Endothelial cell of umbilical vein (primary cell): ENCODE measurements around the gene AGXT. TPM values are rescaled to one million over a fixed set of nuclear protein-coding genes. Genes with fewer than 3 reads are reported as not detected.

ENCODE experiments used
- BruUV-seq: library from RNA; stranded (reverse); fragments of 400-500 nt; replicated peaks from 2 replicates; lab custom pipeline; 2021; lab: Mats Ljungman, UMichigan
- CTCF ChIA-PET: fragments of 300-600, 350-600 bp; sonication (Branson Sonifier 250); formaldehyde crosslinking; loops from one replicate; lab custom pipeline; 2021; ENCODE audit warnings: antibody characterized with exemption, inconsistent platforms; lab: Charles Lee
- POLR2A ChIA-PET: fragments of 300-600, 350-600 bp; sonication (Branson Sonifier 250); formaldehyde crosslinking; loops from one replicate; lab custom pipeline; 2021; ENCODE audit warnings: antibody characterized with exemption, inconsistent platforms; lab: Charles Lee
- DNase-seq: peaks from one replicate; pipeline ENCODE4 v3.0.0-alpha.2; 2011; ENCODE audit warnings: low read depth, low spot score
- FAIRE-seq: peaks from 2 replicates; lab custom pipeline; 2011; peaks lifted over from hg19 to GRCh38; lab: Jason Lieb, UNC
- H2AFZ ChIP-seq: 2 replicates; pipeline ENCODE4 v1.6.0; 2012; ENCODE audit warnings: low read depth, low read length, control low read depth, inconsistent platforms
- H3K27ac ChIP-seq: 2 replicates; pipeline ENCODE4 v1.5.1; 2011; ENCODE audit warnings: low read depth, mild to moderate bottlenecking, control low read depth, low read length, moderate library complexity; ENCODE audit not compliant: insufficient read depth
- H3K27me3 ChIP-seq, 2 experiments: 2 replicates each; pipeline versions ENCODE4 v1.6.0 to v1.6.1; 2011; ENCODE audit warnings: low read length in 2 of 2, mixed read lengths in 1 of 2; ENCODE audit not compliant: control insufficient read depth in 2 of 2, insufficient read depth in 2 of 2
- H3K36me3 ChIP-seq, 2 experiments: 2 replicates in 1 of 2; 3 replicates in 1 of 2; pipeline ENCODE4 v1.5.1; 2011; ENCODE audit warnings: low read length in 2 of 2, mild to moderate bottlenecking in 1 of 2, moderate library complexity in 1 of 2; ENCODE audit not compliant: control insufficient read depth in 2 of 2, insufficient read depth in 2 of 2; ENCODE audit errors: extremely low read depth in 1 of 2
- H3K4me1 ChIP-seq: 3 replicates; pipeline ENCODE4 v1.5.1; 2011; ENCODE audit warnings: mild to moderate bottlenecking, low read length; ENCODE audit not compliant: control insufficient read depth, insufficient read depth; ENCODE audit errors: extremely low read depth
- H3K4me2 ChIP-seq: 2 replicates; pipeline ENCODE4 v1.6.1; 2011; ENCODE audit warnings: low read length, control low read depth, mixed read lengths; ENCODE audit not compliant: insufficient read depth
- H3K4me3 ChIP-seq, 3 experiments: fragments of 200-600 bp in 1 of 3; sonication (generic), shearing (Covaris generic) in 1 of 3; replicated peaks in 1 of 3; 2 replicates each; pipeline ENCODE4 v1.5.1; 2011 to 2016; ENCODE audit warnings: control low read depth in 3 of 3, low read length in 3 of 3, mild to moderate bottlenecking in 2 of 3, inconsistent platforms in 1 of 3, low read depth in 1 of 3, moderate library complexity in 1 of 3; ENCODE audit not compliant: insufficient read depth in 1 of 3
- H3K79me2 ChIP-seq: 2 replicates; pipeline ENCODE4 v1.6.0; 2012; ENCODE audit warnings: low read length, inconsistent platforms; ENCODE audit not compliant: control insufficient read depth, insufficient read depth
- H3K9ac ChIP-seq: replicated peaks from 2 replicates; pipeline ENCODE3; 2011; ENCODE audit warnings: low read length, control low read depth; ENCODE audit not compliant: insufficient read depth; ENCODE audit errors: extremely low read depth
- H3K9me1 ChIP-seq: replicated peaks from 3 replicates; pipeline ENCODE4 v1.6.0; 2011; ENCODE audit warnings: mild to moderate bottlenecking, low read length; ENCODE audit not compliant: control insufficient read depth, insufficient read depth; ENCODE audit errors: extremely low read depth
- H3K9me3 ChIP-seq: replicated peaks from 2 replicates; pipeline ENCODE4 v1.5.1; 2012; ENCODE audit warnings: low read length, inconsistent platforms; ENCODE audit not compliant: control insufficient read depth, insufficient read depth
- H4K20me1 ChIP-seq: replicated peaks from 2 replicates; pipeline ENCODE3; 2011; ENCODE audit warnings: mild to moderate bottlenecking, low read length; ENCODE audit not compliant: control insufficient read depth, insufficient read depth; ENCODE audit errors: extremely low read depth
- CTCF ChIP-seq, 2 donors: IDR thresholded peaks; 1 replicate in 1 of 2; 2 replicates in 1 of 2; pipeline ENCODE4 v1.5.1; 2011; ENCODE audit warnings: low read length in 2 of 2, mild to moderate bottlenecking in 2 of 2, moderate library complexity in 2 of 2, control low read depth in 1 of 2, inconsistent platforms in 1 of 2, low read depth in 1 of 2; ENCODE audit not compliant: insufficient read depth in 1 of 2; ENCODE audit errors: extremely low read depth in 1 of 2
- EZH2 ChIP-seq: IDR thresholded peaks from 2 replicates; pipeline ENCODE4 v1.6.1; 2012; ENCODE audit warnings: borderline replicate concordance, low read depth, mild to moderate bottlenecking, moderate library complexity, low read length, inconsistent platforms; ENCODE audit not compliant: severe bottlenecking
- FOS ChIP-seq: IDR thresholded peaks from 2 replicates; pipeline ENCODE4 v1.6.1; 2011; ENCODE audit warnings: mild to moderate bottlenecking, low read length, moderate library complexity, borderline replicate concordance; ENCODE audit not compliant: insufficient read depth
- GATA2 ChIP-seq: IDR thresholded peaks from 2 replicates; pipeline ENCODE4 v1.7.0; 2011; ENCODE audit warnings: low read depth, mild to moderate bottlenecking, moderate library complexity, mixed read lengths, low read length; ENCODE audit not compliant: insufficient read length, insufficient read depth
- MAX ChIP-seq: IDR thresholded peaks from 2 replicates; pipeline ENCODE4 v1.6.1; 2011; ENCODE audit not compliant: insufficient read depth, insufficient read length
- MYC ChIP-seq: IDR thresholded peaks from one replicate; pipeline ENCODE4 v1.6.1; 2011; ENCODE audit warnings: mild to moderate bottlenecking, low read depth, low read length
- POLR2A ChIP-seq: IDR thresholded peaks from 2 replicates; pipeline ENCODE4 v1.6.1; 2012; ENCODE audit warnings: low read depth, mild to moderate bottlenecking, control low read depth, low read length
- POLR2AphosphoS5 ChIP-seq: IDR thresholded peaks from 2 replicates; pipeline ENCODE4 v1.6.1; 2012; ENCODE audit warnings: low read depth, mild to moderate bottlenecking, control low read depth, low read length, moderate library complexity; ENCODE audit not compliant: insufficient read depth
- dilution Hi-C: fragments of 300-500 bp; cut with MboI; formaldehyde crosslinking; loops from one replicate; pipeline ENCODE4 v1.15.0; 2019; ENCODE audit warnings: low sequenced_read_pairs; ENCODE audit not compliant: extremely low pct_ligation_motif_present
- intact Hi-C: fragments of 100-400 bp; cut with micrococcal nuclease; formaldehyde crosslinking; loops from one replicate; pipeline ENCODE4 v1.10.0; 2022
- polyA plus RNA-seq, 4 experiments: library from polyadenylated mRNA; depleted of rRNA in 3 of 4; stranded (reverse) in 3 of 4; unstranded in 1 of 4; fragments of >200 nt; gene quantifications; 2 replicates each; pipeline versions ENCODE4 v1.2.1 to v1.2.3, GENCODE V29; 2011 to 2012; ENCODE audit warnings: missing spikeins in 1 of 4
- total RNA-seq: library from RNA; stranded (reverse); gene quantifications from 2 replicates; pipeline ENCODE4 v1.2.3, GENCODE V29; 2021

AGXT gene
- total and polyA plus RNA-seq, 2 donors (not counting 3 experiments of a cell fraction or from before 2014, with no cell fraction given): not detected

DNA sequence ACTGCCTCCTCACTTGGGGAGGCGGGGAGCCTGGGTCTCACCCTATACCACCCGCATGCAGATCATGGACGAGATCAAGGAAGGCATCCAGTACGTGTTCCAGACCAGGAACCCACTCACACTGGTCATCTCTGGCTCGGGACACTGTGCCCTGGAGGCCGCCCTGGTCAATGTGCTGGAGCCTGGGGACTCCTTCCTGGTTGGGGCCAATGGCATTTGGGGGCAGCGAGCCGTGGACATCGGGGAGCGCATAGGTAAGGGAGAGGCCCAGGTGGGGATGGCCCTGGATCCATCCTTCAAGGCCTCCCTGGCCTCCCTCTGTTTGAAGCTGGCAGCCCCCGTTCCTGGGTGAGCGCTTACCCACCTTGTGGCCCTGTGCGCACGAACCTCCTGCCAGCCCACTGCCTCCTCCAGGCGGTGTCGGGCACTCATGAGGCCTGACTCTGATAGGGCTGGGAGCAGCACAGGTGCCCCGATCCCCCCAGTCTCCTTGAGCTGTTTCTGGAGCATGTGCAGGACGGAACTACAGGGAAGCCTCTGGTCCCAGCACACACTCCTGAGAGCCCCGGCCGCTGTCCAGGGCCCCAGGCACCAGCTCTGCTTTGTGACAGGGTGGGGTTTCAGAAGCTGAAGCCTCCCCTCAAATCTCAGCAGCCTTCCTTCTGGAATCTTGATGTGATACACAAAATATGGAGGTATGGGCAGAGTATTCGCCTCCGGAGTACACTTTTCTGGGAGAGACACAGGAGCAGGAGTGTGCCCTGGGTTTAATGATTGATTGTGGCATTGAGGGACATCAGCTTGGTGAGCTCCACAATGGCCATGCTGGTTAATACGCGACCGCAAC, 708 bp downstream of the AGXT start:
- Histone ChIP-seq H3K9me1 (no peaks in the 10 kb centered on the region), H2AFZ (no peak overlapping the region), H3K4me1 (no peaks in the 10 kb centered on the region), H3K27ac (no peak overlapping the region), H3K9ac (no peak overlapping the region), H3K4me2 (no peak overlapping the region), H3K27me3 (no peaks in the 10 kb centered on the region), H3K36me3 (no peaks in the 10 kb centered on the region), H4K20me1 (no peaks in the 10 kb centered on the region), H3K4me3 (no peak overlapping the region), H3K9me3 (no peaks in the 10 kb centered on the region), H3K79me2 (no peaks in the 10 kb centered on the region)
- intact Hi-C loops (no loop called here), dilution Hi-C loops (no loop called here)
- BruUV-seq: no TSS peak
- ChIA-PET POLR2A (no interaction called here), CTCF (no interaction called here)
- TF ChIP-seq FOS: no peak
- TF ChIP-seq GATA2: no peak
- no peak for TF ChIP-seq POLR2A
- no peak for TF ChIP-seq MYC
- TF ChIP-seq MAX: no peak
- TF ChIP-seq POLR2AphosphoS5: no peak
- TF ChIP-seq EZH2: no peak
- no peak for TF ChIP-seq CTCF (IDR thresholded peaks at IDR 0.05; ENCODE audit: extremely low read depth in 1 of 2, insufficient read depth in 1 of 2, low read depth in 1 of 2, low read length in 2 of 2)
- DNase-seq (no peak), FAIRE-seq (no peak)
